ENCODE data around the gene DCANP1.

- TF ChIP-seq CTCF (IDR thresholded peaks at IDR 0.05; ENCODE audit: insufficient read depth, low read length) (no peak), POLR2AphosphoS5 (IDR thresholded peaks at IDR 0.05; ENCODE audit: low read depth) (no peak), REST (IDR thresholded peaks at IDR 0.05; ENCODE audit: insufficient replicate concordance, low read depth) (no peak), GABPA (IDR thresholded peaks at IDR 0.05; ENCODE audit: low read depth) (no peak), SPI1 (IDR thresholded peaks at IDR 0.05; ENCODE audit: borderline replicate concordance, low read depth) (no peak)
Observed at GRCh38 chr5:135487839-135488514, 40.8 kb upstream of the DCANP1 start.

Data from HL-60 (cell line).